DMS53 (cell line): ENCODE data around the gene IL1A.
A peak's percentile ranks its signal among the peaks of the same experiment; 100 is the strongest.

Experiments
- DNase-seq: peaks from one replicate; lab custom pipeline; 2025; lab: John Stamatoyannopoulos, UW

Gene IL1A

DNA sequence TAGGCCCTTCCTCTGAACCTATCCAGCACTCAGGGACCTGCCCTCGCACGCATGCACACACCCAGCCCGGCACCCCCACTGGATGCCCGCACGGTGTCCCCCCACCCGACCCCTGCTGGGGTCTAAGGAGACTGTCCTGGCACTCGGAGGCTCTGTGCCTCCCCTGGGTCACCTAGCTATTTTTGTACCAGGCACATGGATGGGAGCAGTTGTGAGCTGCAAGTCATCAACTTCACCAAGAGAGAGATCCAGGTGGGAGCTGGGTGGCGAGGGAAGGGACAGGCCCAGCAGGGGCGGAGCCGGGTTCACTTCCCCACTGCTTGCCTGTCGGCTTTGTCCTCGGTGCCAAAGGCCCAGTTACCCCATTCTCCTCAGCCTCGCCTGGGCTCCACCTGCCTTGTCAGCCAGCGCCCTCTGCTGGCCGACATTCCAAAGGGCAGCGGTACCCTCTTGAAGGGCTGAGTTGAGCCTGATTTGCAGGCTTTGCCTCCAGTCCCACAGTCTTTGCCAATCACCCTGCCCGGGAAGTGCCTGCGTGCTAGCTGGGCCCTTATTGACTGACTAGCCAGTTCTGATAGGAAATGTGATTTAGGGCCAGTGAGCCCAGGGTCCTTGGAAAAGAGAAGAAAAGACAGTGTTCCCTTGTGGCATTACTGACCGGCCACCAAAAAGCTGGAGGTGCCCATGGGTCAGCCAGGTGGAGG, 57.7 kb downstream of the IL1A start:
- peak; percentile 98 for DNase-seq

- peak; percentile 52 for DNase-seq
Measured at GRCh38 chr2:112725545-112726457, 58.5 kb downstream of the IL1A start.

DNA sequence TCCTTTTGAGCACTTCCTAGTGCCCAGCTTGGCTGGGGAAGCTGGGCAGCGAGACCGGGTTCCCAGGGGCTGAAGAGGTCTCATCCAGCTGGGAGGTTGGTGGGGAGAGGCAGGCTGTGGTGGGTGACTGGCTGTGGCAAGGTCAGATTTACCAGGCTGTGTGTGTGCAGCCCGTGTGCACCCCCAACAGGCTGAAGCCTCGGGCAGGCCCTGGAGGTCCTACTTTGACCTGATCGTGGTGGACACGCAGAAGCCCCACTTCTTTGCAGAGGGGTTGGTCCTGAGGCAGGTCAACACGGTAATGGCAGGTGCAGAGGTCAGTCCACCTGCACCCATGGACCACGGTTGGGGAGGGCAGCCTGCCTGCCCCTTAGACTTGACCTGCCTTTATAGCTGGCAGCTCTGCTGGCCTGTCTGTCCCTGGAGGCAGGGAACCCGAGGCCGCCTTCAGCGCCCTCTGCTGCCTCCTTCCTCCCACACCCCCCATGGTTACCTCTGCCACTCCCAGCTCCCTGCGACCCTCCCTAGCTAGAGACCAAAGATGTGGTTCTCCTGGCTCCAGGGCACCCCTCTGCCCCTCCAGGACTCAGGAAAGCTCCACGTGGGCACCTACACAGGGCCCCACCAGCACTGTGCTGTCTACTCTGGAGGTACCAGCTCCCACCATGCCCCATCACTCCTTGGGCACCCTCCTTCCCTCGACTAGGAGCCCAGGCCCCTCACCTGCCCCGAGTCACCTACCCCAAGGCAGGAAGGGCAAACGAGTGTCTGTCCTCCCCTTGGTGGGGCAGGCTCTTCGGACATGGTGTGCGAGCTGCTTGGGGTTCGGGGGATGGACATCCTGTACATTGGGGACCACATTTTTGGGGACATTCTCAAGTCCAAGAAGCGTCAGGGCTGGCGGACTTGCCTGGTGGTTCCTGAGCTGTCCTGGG, 59.4 kb downstream of the IL1A start:
- peak; percentile 44 for DNase-seq

GRCh38 chr2:112723995-112724394, 60.3 kb downstream of the IL1A start:
- no peak for DNase-seq
